Activated CD4-positive, alpha-beta T cell treated with anti-CD3 and anti-CD28 coated beads for 24 hours (primary cell): ENCODE measurements around the gene FGFRL1.

Experiments used
- DNase-seq, 2 donors: peaks; one replicate each; pipeline ENCODE4 v3.0.0-alpha.2; 2020; ENCODE audit warnings: low read depth in 2 of 2

FGFRL1 gene

DNA sequence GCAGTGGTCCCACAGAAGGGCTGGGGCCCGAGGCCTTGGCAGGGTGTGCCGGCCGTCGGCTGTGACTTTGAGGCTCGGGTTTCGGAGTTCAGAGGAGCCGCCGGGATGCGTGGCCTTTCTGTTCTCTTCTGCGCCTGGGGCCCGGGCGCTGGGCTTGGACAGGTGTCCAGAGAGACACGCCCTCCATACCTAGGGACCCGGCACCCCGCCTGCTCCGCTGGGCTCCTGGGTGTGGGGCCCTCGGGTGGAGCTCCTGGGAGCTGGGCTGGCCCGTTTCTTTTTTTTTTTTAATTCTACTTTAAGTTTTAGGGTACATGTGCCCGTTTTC is 11.3 kb downstream of the FGFRL1 start:
- DNase-seq = no peak

DNA sequence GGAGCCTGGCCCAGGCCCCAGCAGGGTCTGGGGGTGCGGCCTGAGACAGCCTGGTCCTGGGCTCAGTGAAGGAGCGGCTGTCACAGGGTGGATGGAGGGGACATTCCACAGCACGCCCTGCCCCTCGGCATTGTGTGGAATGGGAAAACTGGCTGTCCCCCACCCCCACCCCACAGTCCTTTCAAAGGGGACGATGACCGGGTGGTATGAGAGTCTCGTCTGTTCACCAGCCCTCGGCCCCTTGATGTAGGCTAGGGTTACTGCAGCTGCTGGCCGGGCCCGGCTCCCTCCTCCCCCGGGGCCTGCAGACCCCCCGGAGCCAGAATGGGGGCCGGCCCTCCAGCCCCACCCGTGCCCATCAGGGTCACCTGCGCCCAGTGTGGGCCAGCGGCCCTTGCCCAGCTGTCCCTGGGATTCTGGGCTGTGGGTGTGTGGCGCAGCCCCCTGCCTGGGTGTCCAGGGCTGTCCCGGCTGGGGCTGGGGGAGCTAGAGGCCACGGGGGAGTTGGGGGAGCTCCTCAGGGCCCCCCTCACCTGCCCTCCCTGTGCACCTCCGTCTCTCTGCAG is 11.7 kb downstream of the FGFRL1 start:
- DNase-seq = no peak

GRCh38 chr4:1023895-1024740 is 12.7 kb downstream of the FGFRL1 start:
- no peak for DNase-seq

DNA sequence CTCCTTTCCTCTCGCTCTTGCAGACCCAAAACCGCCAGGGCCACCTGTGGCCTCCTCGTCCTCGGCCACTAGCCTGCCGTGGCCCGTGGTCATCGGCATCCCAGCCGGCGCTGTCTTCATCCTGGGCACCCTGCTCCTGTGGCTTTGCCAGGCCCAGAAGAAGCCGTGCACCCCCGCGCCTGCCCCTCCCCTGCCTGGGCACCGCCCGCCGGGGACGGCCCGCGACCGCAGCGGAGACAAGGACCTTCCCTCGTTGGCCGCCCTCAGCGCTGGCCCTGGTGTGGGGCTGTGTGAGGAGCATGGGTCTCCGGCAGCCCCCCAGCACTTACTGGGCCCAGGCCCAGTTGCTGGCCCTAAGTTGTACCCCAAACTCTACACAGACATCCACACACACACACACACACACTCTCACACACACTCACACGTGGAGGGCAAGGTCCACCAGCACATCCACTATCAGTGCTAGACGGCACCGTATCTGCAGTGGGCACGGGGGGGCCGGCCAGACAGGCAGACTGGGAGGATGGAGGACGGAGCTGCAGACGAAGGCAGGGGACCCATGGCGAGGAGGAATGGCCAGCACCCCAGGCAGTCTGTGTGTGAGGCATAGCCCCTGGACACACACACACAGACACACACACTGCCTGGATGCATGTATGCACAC is 13.6 kb downstream of the FGFRL1 start:
- no peak for DNase-seq

DNA sequence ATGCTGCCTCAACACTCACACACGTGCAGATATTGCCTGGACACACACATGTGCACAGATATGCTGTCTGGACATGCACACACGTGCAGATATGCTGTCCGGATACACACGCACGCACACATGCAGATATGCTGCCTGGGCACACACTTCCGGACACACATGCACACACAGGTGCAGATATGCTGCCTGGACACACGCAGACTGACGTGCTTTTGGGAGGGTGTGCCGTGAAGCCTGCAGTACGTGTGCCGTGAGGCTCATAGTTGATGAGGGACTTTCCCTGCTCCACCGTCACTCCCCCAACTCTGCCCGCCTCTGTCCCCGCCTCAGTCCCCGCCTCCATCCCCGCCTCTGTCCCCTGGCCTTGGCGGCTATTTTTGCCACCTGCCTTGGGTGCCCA is 14.7 kb downstream of the FGFRL1 start:
- DNase-seq = peak in 1 of 2 donors; percentile 29

DNA sequence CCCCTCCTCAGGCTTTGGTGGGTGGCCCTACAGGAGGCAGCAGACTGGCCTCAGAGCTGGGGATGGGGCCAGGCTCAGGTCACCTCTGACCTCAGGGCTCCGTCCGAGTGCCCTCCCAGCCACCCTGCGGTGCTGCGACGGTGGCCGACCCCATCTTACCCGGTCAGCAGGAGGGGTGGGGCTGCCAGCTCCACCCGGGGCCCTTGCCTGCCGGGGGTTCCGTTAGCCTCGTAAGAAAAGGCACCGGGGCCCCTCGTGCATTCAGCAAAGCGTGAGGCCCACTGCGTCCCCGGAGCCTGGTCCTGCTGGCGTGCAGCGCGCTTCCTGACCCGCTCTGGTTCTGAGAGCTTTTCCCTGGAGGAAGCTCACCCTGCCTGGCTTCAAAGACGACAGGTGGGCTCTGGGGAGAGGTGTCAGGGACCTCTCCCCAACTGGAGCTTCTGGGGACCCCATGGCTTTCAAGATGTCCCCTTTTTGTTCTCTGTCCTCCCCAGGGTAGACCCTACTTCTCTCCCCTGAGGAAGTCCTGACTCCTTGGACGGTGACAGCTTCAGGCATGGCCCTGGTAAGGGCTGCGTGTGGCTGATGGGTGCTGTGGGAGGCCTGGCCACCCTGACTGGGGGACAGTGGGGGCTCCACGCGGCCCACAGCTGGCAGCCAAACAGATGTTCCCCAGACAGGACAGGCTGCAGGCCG is 15.9 kb downstream of the FGFRL1 start:
- no peak for DNase-seq

DNA sequence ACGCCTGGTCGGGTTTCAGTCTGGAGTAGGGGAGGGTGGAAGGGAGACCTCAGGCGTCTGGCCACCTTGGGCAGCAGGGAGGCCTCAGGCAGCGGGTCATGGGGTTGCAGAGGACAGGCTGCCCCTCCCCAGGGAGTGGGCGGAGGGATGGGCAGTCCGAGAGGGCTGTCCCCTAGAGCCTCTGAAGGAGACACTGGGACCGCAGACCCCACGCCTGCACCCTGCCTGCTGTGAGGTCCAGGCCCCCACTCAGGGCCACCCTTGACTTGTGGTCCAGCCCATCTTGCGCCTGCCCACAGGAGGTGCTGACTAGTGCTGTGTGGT is 16.5 kb downstream of the FGFRL1 start:
- DNase-seq = no peak

- DNase-seq = no peak
Measured at GRCh38 chr4:1028574-1029220, 17.3 kb downstream of the FGFRL1 start.

- no peak for DNase-seq
Measured at GRCh38 chr4:1029529-1029928, 18.1 kb downstream of the FGFRL1 start.

- DNase-seq = no peak
Measured at GRCh38 chr4:1030031-1030430, 18.6 kb downstream of the FGFRL1 start.

GRCh38 chr4:1030559-1030958 is 19.1 kb downstream of the FGFRL1 start:
- no peak for DNase-seq

DNA sequence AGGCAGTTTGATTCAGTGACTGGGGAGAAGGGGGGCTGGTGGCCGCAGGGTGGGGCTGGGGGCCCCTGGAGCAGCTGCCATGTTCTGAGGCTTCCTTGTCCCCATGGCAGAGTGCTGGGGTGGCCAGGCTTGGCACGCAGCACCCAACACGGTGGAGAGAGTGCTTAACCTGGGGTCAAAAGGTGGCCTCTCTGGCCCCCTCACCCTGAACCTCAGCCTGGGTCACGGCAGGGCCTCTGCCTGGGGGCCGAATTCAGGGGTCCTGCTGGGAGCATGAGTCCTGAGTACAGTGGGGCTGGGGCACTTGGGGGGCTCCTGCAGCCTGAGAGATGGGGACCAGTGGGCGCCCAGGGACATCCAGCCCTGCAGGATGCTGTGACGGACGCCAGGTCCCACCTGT is 19.9 kb downstream of the FGFRL1 start:
- no peak for DNase-seq

DNA sequence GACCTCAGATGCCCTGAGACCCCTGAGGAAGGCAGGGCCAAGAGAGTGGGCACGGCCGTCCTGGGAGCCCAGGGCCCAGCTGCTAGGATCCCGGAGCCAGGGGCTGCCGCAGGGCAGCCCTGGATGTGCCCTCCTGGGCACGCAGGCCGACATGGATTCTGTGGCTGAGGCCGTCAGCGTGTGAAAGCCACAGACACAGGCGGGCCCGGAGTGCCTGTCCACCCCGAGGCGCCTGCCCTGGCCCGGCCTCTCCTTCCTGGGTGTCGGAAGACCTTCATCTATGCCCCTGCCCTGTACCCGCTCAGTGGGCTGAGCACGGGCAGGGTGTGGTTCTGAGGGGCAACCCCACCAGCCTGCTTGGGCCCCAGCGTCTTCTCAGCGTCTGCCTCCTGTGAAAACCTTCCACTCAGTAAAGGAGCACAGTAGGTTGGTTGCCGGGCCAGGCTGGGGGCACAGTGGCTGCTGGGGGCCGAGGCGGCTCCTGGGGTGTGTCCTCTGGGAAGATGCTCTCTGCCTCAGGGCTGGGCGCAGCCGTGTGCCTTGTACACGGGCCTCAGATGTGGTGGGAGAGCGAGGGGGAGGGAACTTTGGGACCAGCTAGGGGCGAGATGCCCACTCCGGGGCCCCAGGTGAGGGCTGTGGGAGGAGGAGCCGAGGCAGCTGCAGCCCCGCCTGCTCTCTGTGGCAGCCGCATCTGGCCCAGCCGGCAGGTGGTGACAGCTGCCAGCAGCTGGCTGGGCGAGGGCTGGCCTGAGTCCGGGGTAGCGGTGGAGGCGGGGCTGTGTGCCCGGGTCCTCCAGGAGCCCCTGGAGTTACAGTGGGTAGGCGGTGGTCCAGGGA is 20.8 kb downstream of the FGFRL1 start:
- DNase-seq = no peak

DNA sequence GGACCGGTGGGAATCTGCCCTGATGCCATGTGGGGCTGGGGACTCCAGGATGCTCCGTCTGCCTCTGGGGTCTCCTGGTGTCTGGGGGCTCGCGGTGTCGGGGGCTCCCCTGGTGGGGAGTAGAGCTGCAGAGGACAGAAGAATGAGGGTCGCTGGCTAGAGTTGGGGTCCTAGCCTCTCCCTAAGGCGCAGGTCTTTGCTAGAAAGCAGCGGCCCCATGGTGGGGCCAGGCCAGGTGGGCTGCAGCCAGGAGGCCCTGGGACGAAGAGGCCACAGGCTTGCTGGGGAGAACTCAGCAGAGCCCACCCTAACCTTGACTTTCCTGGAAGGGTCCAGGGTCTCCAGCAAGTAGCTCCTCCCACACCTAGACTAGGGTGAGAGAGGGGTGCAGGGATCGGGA is 21.4 kb downstream of the FGFRL1 start:
- DNase-seq = no peak

DNA sequence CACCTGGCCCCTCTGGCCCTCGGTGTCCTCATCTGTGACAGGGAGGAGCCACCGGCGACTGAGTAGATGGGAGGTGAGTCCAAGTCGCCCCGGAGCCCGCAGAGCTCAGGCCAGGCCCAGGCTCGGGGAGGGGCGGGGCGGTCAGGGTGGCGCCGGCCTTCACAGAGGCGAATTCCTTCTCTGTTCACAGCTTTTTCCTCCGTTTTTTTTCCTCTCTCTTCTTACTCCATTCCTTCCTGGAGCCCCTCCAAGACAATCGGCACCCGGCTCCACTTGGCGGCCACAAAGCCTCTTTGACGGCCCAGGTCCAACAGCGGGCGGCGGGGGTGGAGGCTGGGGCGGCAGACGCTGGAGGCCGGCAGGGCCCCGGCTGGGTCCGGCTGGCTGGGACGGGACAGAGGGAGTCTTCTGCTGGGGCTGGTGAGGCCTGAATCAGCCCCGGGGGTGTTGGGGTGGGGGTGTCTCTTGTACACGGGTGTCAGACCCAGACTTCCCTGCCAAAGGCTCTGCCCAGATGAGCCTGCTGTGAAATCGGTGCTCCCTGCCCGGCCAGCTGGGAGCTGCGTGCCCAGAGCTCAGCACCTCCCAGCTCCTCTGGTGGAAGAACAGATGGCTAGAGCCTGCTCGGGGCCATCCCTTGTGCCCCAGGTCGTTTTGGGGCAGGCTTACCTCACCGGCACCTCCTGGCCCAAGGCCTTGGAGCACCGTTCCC is 22.6 kb downstream of the FGFRL1 start:
- DNase-seq = no peak

GRCh38 chr4:1035510-1035909 is 24.1 kb downstream of the FGFRL1 start:
- no peak for DNase-seq

DNA sequence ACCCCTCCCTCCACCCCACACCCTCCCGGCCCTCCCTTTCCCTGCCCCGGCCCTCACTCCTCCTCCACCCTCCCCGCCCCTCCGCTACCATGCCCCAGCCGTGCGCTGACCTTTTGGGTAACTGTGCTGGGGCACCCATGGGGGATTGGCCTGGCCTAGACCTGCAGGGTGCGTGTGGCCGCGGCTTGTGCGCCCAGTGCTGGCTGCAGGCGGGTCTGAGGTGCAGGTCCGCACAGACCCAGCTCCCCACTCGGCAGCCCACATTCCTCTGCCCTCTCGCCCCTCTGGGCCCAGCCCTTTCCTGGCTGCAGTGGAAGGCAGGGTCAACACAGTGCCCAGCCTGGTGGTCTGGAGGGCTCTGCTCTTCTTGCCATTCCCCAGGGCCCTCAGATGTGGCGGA is 24.7 kb downstream of the FGFRL1 start:
- DNase-seq = no peak

DNA sequence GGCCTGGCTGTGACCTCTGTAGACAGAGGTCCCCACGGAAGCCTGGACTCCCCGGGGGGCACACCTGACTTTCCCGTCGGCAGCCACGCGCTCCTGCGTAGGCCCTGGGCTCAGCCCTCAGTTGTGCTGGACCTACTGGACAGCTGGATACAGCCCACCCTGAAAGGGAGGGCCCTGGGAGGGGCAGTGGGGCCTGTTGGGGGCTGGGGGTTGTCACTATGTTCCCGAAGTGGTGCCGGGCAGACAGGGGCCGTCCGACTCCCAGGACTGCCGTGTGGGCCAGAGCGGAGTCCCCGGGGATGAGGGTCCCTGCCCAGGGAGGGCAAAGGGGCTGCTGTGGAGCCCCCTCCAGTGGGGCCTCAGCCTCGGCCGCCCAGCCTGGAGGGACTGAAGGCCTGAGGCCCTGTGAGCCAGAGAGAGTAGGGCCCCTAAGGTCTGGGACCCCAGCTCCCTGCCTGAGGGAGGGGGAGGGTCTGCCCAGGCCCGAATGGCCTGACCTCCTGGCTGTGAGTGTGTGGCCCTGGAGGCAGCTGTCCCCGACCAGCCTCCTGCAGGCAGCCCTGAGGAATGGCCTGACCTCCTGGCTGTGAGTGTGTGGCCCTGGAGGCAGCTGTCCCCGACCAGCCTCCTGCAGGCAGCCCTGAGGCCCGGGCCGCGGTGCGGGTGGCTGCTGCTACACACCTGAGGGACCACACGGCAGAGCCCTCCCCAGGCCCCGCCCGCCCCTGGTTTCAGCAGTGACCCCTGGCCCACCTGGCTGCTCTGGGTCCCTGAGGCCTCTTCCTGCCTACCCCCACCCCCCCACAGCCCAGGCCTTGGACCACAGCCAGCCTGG is 25.8 kb downstream of the FGFRL1 start:
- no peak for DNase-seq

DNA sequence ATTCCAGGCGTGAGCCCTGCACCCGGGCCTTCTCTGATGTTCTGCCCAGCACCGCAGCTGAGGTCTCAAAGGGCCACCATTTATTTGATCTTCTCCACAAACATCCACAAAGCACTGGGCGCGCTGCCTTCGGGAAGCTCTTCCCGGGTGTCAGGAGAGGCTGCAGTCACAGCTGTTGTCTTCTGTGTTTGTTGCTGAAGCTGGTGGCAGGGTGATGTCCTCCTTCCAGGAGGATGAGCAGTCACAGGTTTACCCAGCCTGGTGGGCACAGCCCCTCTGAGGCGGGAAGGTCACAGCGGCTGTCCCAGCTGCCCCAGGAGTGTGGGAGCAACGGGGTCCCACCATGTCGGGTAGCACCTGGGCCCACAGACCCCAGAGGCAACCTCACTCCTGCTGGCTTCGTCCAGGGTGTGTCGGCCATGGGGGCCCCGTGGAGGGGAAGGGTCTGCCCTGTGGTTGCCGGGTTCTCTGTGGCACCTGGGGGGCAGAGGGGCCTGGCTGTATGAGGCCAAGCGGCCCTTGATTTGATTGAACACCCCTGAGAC is 27.6 kb downstream of the FGFRL1 start:
- no peak for DNase-seq
